Fibroblast of skin of abdomen (primary cell): ENCODE data around the gene ADARB2.
"Not testable (repeated sequence)": the region's sequence is repeated elsewhere in the genome, so short reads cannot be mapped to it uniquely, and the experiment has no call there.

Experiments used
- DNase-seq: peaks from one replicate; pipeline ENCODE4 v3.0.0-alpha.2; 2013

The ADARB2 gene

DNA sequence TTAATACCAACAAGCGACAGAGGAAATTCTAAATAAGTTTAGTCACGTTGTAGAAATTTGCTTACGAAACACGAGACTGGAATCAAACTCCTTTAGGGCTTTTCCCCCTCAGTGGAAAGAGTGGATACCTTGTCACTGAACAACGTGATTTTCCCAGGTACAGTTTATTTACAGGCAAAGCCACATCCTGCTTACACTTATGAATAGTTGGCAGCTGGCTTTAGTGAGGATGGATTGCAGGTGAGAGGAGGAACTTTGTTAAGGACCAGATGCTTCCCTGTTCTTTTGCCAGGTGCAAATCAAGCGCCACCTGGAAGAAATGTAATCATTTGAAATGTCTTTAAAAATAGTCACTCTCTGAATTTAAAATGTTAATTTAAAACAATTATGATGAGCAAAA is 282.4 kb downstream of the ADARB2 start:
- DNase-seq: no peak

DNA sequence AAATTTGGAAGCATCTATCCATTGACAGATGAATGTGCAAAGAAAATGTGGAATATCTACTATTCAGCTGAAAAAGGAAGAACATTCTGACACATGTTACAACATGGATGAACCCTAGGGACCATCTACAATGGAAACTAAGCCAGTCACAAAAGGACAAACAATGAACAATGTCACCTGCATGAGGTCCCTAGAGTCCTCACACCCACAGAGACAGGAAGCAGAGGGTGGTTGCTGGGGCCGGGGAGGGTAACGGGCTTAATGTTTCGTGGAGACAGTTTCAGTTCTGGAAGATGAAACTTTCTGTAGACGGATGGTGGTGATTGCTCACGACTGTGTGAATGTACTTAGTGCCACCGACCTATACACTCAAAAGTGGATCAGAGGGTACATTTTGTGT is 282.9 kb downstream of the ADARB2 start:
- no peak for DNase-seq

DNA sequence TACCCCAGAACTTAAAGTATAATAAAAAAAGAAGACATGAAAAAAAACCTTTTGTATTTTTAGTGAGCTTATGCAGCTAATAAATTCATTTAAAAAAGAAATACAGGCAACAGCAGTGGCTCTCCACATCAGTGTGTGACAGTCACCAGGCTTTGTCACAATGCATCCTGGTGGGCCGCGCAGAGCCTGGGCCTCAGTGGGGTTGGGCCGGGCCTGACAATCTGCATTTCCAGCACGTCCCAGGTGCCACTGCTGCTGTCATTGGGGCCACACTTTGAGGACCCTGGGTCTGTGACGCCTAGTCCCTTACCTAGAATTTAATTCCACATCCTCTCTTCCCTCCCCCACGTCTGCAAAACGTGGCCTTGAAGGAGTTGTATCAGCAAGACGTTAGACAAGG is 284.5 kb downstream of the ADARB2 start:
- no peak for DNase-seq

DNA sequence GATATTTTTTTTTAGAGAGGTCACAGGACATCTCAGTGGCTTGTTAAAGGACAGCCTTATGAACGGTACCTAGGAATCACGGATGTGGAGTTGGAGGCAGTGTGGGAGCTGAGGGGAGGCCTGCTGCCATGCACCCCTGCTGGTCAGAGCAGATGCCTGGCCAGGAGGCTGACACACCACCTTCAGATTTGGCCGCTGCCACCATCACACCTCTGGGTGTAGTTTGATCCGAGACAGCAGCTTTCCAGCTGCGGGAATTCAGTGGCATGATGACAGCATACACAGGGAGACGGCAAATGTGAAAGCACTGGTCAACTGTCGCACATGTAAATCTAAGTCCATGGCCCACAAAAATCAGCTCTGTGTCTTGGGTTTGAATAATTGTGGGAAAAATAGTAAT is 285.4 kb downstream of the ADARB2 start:
- no peak for DNase-seq

DNA sequence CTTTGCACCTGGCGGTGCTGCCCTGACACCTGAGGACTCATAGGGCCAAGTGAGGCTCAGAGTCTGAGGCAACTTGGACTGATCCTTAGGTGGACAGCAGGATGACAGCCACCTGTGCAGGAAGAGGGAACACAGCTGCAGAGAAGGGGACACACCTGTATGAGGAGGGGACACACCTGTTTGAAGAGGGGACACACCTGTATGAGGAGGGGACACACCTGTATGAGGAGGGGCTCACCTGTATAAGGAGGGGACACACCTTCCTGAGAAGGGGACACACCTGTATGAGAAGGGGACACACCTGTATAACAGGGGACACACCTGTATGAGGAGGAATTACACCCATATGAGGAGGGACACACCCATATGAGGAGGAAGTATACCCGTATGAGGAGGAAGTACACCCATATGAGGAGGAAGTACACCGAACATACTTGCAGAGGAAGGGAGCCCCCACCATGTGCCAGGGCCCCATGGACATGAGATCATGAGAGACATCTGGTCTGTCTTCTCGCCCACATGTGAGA is 285.9 kb downstream of the ADARB2 start:
- DNase-seq: no peak

GRCh38 chr10:1449572-1450205 is 287.6 kb downstream of the ADARB2 start:
- DNase-seq: no peak

DNA sequence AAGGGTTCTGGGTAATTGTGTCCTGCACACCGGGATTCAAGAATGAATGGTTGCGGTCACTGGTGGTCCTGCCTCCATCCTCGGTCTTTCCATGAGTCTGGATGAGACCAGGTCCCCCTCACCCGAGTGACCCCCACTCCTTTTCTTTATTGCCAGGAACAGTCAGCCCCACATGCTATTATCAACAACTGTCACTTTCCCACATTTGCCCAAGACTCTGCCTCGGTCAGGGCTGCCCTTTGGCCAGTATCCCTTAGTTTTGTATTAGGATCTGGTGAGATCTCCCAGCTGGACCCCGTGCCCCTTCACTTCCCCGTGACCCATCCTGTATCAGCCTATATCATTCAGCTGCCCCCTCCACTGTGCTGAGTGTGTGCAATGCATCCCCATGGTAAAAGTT is 288.3 kb downstream of the ADARB2 start:
- no peak for DNase-seq

- no peak for DNase-seq
Measured at GRCh38 chr10:1448252-1448930, 288.9 kb downstream of the ADARB2 start.

GRCh38 chr10:1444826-1445225 is 292.5 kb downstream of the ADARB2 start:
- DNase-seq: no peak

DNA sequence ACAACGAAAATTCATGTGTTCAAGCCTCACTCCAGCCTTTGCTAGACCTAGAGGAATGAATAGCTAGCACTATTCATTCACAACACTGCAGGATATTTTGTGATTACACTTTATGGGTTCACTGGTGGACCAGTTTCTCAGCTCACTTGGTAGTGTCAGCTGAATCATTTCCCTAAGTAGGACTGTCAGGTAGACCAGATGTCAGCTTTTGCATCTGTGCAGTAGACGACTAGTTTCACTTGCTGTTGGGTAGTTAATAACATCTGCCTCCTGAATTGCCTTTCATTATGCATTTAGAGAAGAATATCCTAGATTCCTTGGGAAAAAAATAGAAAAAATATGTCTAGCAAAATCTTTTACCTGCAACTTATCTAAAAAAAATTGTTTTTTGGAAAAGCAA is 296.4 kb downstream of the ADARB2 start:
- no peak for DNase-seq

GRCh38 chr10:1434912-1435692 is 302.2 kb downstream of the ADARB2 start:
- DNase-seq: no peak

GRCh38 chr10:1434202-1434601 is 303.1 kb downstream of the ADARB2 start:
- DNase-seq: no peak

GRCh38 chr10:1432161-1432560 is 305.2 kb downstream of the ADARB2 start:
- DNase-seq: no peak

- DNase-seq: no peak
Measured at GRCh38 chr10:1431229-1431628, 306.1 kb downstream of the ADARB2 start.

DNA sequence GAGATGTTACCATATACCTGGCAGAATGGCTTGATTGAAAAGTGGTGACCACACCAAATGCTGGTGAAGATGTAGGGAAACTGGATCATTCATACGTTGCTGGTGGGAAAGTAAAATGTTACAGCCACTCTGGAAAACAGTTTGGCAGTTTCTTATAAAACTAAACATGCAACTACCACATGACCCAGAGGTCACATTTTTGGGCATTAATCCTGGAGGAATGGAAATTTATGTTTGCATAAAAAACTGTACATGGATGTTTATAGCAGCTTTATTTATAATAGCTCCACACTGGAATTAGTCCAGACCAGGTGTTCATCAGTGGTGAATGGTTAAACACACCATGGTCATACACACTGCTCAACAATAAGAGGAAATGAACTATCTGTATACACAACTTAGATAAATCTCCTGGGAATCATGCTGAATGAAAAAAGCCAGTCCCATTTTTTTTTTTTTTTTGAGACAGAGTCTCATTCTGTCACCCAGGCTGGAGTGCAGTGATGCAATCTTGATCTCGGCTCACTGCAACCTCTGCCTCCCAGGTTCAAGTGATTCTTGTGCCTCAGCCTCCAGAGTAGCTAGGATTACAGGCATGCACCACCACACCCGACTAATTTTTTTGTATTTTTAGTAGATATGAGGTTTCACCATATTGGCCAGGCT is 309.7 kb downstream of the ADARB2 start:
- not testable (repeated sequence) for DNase-seq

DNA sequence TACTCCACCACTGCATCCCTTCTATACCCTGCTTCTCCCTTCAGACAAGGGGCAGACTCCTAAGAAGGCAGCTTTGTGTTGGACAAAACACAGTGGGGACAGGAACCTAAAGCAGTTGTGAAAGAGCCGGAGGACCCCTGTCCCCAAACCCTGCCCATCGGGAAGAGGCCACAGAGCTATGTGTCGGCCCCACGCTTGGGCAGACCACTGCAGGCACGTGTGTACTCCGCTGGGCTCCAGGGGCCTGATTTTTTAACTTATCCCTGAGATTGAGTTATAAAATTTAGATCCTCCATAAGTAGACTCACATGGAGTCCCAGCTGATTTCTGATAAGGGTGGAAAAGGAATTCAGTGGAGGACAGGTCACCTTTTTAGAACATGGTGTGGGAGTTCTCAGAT is 310.5 kb downstream of the ADARB2 start:
- no peak for DNase-seq

- no peak for DNase-seq
Measured at GRCh38 chr10:1425879-1426278, 311.4 kb downstream of the ADARB2 start.

DNA sequence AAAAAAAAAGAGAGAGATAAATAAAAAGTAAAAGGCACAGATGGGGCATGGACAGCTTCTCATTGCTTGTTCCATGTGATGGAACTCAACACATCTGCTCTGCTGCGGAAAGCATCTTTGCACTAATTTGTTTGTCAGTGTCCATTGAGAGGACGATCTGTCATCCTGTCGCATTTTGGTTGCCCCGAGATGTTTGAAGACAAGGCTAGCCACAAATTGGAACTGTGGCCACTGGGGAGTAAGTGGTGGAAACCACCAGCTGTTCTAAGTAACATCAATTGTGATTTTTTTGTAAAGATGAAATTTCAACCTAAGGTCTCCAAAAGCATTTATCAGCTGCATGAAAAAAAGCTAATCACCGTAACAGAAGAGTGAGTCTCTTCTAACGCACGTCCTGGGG is 312.7 kb downstream of the ADARB2 start:
- no peak for DNase-seq

DNA sequence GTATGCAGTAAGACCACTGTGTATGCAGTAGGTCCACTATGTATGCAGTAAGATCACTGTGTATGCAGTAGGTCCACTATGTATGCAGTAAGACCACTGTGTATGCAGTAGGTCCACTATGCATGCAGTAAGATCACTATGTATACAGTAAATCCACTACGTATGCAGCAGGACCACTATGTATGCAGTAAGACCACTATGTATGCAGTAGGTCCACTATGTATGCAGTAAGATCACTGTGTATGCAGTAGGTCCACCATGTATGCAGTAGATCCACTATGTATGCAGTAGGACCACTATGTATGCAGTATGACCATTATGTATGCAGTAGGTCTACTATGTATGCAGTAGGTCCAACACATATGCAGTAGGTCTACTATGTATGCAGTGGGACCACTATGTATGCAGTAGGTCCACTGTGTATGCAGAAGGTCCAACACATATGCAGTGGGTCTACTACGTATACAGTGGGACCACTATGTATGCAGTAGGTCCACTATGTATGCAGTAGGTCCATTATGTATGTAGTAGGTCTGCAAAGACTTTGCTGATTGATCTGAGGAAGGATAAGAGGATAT is 313.6 kb downstream of the ADARB2 start:
- no peak for DNase-seq

- no peak for DNase-seq
Measured at GRCh38 chr10:1422275-1422674, 315.1 kb downstream of the ADARB2 start.

GRCh38 chr10:1420661-1421362 is 316.5 kb downstream of the ADARB2 start:
- peak; percentile 17 for DNase-seq
